Endometrial microvascular endothelial cells (primary cell): ENCODE data around the gene POLL. TPM values are rescaled to one million over a fixed set of nuclear protein-coding genes. Genes with fewer than 3 reads are reported as not detected.

Source experiments
- in situ Hi-C: cut with HindIII; loops from 2 replicates; pipeline ENCODE4 v1.10.0; 2017; ENCODE audit warnings: low sequenced_read_pairs, low pct_unique_long_range_greater_than_20kb; ENCODE audit errors: inconsistent ontology term
- total RNA-seq: library from RNA; depleted of rRNA; stranded (reverse); fragments of >200 nt; gene quantifications from one replicate; pipeline ENCODE4 v1.2.3, GENCODE V29; 2015; ENCODE audit errors: inconsistent ontology term

POLL gene
- total RNA-seq, 1 donor from 2014 or later, result 27.0 TPM

- in situ Hi-C loops, result no loop called here
Measured at GRCh38 chr10:101612872-101613271, 24.8 kb upstream of the POLL start.

DNA sequence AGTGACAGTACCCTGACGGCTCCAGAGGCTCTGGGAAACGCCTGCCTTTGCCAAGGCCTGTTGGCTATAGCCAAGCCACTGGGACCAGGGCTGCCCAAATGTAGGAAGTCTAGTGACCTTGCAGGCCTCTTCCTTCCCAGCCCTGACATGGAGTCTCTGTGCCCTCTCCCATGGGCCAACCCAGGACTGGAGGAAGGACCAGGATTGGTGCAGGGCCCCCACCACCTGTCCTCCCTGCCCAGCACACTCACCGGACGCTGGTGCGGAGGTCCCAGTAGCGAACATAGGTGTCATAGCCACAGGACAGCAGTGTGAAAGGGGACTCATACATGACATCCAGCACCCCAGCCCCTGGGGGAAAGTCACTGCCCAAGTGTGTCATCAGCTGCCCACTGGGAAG, 24.0 kb upstream of the POLL start:
- in situ Hi-C loops, result no loop called here

DNA sequence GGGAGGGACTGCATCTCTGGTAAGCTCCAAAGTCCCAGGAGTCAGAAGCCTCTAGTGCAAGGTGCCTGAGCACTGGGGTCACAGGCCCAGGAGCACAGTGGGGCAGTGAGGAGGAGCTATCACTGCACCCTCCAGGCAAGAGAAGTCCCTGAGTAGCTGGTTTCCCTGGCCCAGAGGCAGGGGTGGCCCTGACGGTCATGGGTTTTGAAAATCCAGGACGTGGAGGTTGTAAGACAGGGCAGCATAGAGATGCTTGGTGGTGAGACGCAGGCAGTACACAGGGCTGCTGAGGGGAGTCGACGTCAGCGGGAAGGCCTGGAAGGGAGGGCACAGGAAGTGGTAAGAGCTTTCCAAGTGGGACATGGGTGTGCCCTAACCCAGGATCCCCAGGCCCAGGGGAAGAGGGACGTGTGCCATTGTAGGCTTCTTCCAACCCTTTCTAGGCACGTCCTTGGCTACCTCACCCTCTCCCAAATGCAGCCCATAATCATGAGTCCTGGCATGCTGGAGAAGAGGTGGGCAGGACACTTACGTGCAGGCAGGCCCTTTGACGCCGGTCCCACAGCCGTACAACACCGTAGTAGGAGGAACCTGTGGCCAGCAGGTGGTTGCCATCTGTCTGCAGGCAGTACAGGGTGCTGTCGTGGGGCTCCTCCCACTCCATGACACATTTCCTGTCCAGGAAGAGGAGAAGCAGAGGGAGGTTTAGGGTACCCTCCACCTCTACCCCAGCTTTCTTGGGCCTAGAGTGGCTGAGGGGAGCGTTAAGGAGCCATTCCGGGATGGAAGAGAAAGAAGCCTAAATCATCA, 23.2 kb upstream of the POLL start:
- in situ Hi-C loops, result no loop called here

DNA sequence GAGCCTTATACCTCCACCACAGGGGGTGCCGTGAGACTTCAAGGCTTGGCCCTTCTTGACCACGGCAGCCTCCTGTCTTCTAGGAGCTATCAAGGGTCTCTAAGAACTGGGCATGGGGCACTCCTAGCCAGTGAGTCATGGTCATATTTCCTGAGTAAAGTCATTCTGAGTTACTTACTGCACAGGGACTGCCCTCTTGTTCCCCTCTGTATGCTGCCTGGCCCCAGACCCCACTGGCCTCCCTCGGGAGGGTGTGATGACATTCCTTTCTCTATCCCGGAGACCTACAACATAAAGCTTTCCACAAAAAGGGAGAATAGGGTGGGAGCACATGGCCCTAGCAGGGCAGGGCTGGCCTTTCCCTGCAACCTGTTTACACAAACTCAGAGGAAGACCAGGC, 21.4 kb upstream of the POLL start:
- in situ Hi-C loops, result no loop called here

DNA sequence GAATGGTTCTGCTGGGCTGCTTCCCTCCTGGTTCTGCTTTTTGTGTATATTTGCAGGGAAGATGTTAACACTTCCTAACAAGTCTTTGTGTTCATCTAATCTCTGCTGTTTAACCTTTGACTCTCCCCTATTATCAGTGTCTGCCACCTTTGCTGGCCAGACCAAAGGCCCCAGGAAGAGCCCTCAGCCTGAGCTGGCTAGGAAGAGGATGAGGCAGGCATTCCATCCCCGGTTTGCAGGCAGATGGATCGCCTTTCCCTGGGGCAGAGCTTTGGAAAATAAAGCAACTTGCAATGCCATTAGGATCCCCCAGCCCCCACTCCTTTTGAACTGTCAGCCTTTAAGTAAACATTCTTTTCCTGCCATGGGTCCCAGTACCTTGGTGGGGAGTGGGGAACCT, 19.1 kb upstream of the POLL start:
- in situ Hi-C loops, result no loop called here

DNA sequence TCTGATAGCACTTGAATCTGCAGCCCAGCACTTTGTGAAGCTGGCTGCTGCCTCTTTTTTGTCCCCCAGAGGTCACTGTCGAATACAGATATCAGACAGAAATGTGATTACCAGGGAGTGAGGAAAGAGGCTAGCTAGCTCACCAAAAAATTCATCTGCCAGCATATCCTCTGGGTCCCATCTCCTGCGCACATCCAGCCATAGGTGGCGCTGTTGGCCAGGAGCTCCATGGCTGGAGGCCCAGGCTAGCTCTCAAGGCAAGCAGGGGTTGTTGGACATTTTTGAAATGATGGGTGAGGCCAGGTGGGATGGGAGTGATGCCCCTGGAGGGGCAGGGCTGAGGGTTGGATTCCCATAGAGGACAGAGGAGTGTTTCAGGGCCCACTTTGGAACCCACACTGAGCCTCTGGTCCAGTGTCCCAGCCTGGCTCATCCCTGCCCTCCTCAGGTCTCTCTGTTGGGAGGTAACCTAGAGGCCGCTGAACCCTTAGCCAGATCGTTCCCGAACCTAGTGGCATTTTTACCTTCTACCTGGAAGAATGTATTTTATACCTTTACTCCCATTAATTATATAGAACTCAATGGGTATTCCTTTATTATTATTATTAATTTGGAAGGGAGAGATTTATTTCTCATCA, 14.8 kb upstream of the POLL start:
- in situ Hi-C loops, result no loop called here

DNA sequence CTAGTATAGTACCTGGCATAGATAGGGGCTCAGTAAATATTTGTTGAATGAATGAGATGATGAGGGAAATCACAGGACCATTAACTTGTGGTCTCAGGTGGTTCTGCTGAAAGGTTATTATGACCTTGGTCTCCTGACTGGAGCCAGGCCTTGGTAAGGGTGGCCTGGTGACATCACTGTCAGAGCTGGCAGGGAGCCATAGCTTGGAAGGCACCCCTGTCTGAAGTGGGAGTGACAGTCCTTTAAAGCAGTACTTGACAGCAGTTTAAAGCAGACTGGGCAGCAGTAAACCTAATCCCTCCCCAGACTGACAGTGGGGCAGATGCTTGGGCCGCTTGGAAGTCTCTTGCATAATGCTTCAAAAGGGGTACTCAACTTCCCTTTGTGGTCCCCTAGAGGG, 13.5 kb upstream of the POLL start:
- in situ Hi-C loops, result no loop called here

DNA sequence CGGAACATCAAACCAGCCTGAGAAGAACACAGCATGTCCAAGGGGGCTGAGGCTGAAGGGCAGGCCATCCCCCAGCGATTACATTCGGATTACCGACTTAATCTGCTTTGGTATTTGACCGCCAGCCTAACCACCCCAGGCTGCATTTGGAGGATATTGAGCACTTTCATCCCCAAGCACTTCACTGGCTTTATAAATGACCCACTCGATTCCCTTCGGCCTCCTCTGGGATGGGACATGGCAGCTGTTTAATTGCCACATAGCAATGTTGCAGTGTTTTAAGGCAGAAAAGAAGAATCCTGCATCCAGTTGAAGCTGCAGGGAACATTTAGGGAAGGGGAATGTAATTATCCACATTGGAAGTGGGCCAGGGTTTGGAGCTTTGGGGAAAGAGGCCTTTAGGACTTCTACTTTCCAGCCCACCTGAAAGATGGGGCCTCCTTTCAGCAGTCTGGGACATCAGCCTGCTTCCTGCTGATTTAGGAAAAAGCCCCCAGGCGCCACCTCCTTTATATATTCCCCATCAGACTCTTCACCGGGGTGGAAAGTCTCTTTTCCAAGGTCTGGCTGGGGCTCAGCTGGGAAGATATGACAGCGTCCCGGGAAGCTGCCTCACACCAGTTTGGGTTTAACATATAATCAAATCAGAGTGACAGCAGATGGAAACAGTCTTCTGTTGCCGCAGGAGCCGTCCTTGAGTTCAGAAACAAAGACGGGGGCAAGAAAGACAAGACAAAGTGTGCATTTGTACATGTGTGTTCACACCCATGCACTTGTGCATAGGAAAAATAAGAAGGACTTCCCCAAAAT, 9.2 kb upstream of the POLL start:
- in situ Hi-C loops, result loop anchor here (25.0 kb wide), 1 partner anchor 190 kb away; the partner anchor contains the start of genes FGF8 and NPM3

DNA sequence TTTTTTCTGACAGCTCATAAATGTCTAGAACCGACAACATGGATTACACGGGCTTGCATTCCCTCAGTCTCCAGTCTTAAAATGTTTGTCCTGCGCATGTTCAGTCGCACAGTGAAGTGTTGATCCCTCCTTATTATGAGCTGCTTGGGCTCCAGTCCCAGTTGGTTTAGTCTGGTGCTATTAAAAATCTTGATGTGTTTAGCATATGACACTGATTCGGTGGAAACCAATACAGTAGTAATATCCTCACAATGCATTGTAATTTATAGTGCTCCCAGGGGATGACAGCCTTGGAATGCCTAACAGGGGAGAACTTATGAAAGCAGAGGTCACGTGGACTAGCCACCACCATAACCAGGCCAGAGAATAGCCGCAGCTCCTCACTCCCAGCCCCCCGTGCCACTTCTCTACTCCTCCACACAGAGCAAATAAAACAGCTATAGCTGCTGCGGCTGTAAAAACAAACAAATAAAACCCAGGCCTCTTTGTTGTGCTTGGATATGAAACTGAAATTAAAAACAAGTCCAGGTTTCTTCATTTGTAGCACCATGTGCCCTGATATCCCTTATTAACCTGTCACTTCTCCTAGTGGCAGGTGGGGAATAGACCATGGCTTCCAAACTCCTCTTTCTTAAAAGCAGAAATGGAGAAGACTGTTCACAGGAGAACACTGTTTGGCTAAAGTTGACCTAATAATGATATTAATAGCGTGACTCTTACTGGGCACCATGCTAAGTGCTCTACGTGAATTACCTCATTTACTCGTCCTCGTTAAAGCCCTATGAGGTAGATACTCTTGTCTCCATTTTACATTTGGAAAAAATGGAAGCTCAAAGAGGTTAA, 7.8 kb upstream of the POLL start:
- in situ Hi-C loops, result loop anchor here (25.0 kb wide), 1 partner anchor 191 kb away; the partner anchor contains the start of genes FGF8 and NPM3

DNA sequence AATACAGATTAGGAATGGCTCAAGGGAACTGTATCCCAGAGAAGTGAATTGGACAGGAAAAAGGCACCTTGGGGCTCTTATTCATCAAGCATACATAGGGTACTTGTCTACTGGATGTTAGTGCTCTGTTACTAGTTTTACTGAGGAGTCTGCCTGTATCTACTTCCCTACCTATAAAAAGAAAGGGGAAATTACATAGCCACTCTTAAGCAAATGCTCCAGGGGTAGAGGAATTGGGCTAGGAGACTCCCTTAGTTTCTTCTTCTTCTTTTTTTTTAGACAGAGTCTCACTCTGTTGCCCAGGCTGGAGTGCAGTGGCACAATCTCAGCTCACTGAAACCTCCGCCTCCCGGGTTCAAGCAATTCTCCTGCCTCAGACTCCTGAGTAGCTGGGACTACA, 5.3 kb upstream of the POLL start:
- in situ Hi-C loops, result loop anchor here (25.0 kb wide), 1 partner anchor 194 kb away; the partner anchor contains the start of genes FGF8 and NPM3

GRCh38 chr10:101588879-101589278, 822 bp upstream of the POLL start:
- in situ Hi-C loops, result loop anchor here (25.0 kb wide), 1 partner anchor 198 kb away; the partner anchor contains the start of genes FGF8 and NPM3

DNA sequence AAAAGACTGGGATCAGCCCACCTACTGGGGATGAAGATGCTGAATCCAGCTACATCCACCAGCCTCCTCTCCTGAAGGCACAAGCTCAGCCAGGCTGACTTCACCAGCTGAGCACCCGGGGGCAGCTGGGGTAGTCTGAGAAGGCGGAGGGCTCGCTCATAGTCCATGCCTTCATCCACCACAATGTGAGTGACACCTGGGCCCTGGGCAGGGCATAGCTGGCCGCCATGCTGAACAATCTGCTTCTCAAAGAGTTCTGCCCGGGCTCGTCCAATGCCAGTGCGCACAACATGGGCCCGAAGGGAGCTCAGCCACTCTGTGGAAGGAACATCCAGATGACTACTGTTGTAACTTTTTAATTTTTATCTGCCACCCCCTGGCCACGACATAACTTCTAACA, 2.2 kb downstream of the POLL start:
- in situ Hi-C loops, result loop anchor here (25.0 kb wide), 1 partner anchor 201 kb away; the partner anchor contains the start of genes FGF8 and NPM3

GRCh38 chr10:101580486-101581399, 7.3 kb downstream of the POLL start:
- in situ Hi-C loops, result loop anchor here (25.0 kb wide), 1 partner anchor 207 kb away; the partner anchor contains the start of genes FGF8 and NPM3

DNA sequence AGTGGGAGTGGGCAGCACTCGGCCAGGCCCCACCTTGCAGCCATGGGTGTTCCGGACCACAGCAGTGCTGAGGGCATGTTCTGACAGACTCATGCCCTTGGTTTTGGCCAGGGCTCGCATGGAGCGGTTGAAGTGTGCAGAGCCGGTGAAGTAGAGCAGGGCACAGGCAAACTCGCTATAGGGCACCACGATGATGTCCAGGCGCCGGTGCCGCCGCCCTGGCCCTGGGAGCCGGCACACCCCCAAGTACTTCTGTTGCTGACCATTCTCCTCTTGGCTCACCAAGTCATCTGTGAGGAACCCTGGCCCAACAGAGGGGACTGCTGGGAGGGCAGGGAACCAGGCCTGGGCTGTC, 8.6 kb downstream of the POLL start:
- in situ Hi-C loops, result loop anchor here (25.0 kb wide), 1 partner anchor 208 kb away; the partner anchor contains the start of genes FGF8 and NPM3

GRCh38 chr10:101578803-101579515, 9.1 kb downstream of the POLL start:
- in situ Hi-C loops, result loop anchor here (25.0 kb wide), 1 partner anchor 208 kb away; the partner anchor contains the start of genes FGF8 and NPM3

DNA sequence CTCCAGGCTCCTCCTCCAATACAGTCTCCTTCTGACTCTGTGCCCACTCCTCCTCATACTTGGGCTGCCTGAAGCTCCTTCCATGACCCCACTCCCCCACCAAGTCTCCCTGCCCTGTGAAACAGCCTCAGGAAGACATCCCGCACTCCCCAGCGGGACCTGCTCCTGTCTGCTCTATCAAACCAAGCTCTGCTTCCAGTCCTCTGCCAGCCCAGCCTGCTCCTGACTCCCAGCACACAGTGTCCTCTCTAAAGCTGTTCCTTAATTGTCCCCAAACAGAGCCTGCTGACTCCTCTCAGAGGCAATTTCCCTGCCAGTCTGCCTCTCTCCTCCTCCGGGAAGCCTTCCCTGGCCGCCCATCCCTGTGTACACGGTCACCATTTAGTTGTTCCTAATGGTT, 9.9 kb downstream of the POLL start:
- in situ Hi-C loops, result loop anchor here (25.0 kb wide), 1 partner anchor 209 kb away; the partner anchor contains the start of genes FGF8 and NPM3
